GM10248 (cell line): ENCODE measurements around the gene SMOC2.

Experiments used
- CTCF ChIA-PET: fragments of 300-600 bp; sonication (Branson Sonifier 250); formaldehyde crosslinking; extraction: SDS; loops from one replicate; lab custom pipeline; 2021; ENCODE audit warnings: antibody characterized with exemption; lab: Yijun Ruan, JAX
- POLR2A ChIA-PET: fragments of 350-650 bp; sonication (Branson Sonifier 250); formaldehyde crosslinking; extraction: SDS; loops from one replicate; lab custom pipeline; 2020; ENCODE audit warnings: antibody characterized with exemption; lab: Yijun Ruan, JAX
- DNase-seq: peaks from one replicate; pipeline ENCODE4 v3.0.0; 2012; ENCODE audit errors: extremely low spot score
- CTCF ChIP-seq: IDR thresholded peaks from 2 replicates; pipeline ENCODE4 v1.5.1; 2012; ENCODE audit warnings: mild to moderate bottlenecking, low read depth; ENCODE audit errors: extremely low read depth, missing control alignments, control extremely low read depth

The SMOC2 gene

GRCh38 chr6:168574699-168575195, 133.8 kb downstream of the SMOC2 start:
- TF ChIP-seq CTCF = no peak
- DNase-seq = no peak
- CTCF ChIA-PET = no interaction called here
- POLR2A ChIA-PET = no interaction called here

- TF ChIP-seq CTCF = no peak
- POLR2A ChIA-PET = no interaction called here
- DNase-seq = no peak
- CTCF ChIA-PET = no interaction called here
Measured at GRCh38 chr6:168575346-168576098, 134.5 kb downstream of the SMOC2 start.

- ChIA-PET CTCF (no interaction called here), POLR2A (no interaction called here)
- no peak for DNase-seq
- TF ChIP-seq CTCF = no peak
Measured at GRCh38 chr6:168576388-168576787, 135.4 kb downstream of the SMOC2 start.

- no peak for TF ChIP-seq CTCF
- ChIA-PET POLR2A (no interaction called here), CTCF (no interaction called here)
- no peak for DNase-seq
Measured at GRCh38 chr6:168577496-168577895, 136.5 kb downstream of the SMOC2 start.

- ChIA-PET POLR2A (no interaction called here), CTCF (no interaction called here)
- no peak for TF ChIP-seq CTCF
- DNase-seq = no peak
Measured at GRCh38 chr6:168578036-168578435, 137.1 kb downstream of the SMOC2 start.

GRCh38 chr6:168581236-168581635, 140.3 kb downstream of the SMOC2 start:
- no peak for DNase-seq
- no peak for TF ChIP-seq CTCF
- ChIA-PET CTCF (no interaction called here), POLR2A (no interaction called here)
